ENCODE measurements around the gene HYI.
"Not testable (repeated sequence)": the region's sequence is repeated elsewhere in the genome, so short reads cannot be mapped to it uniquely, and the experiment has no call there.

HYI gene

DNA sequence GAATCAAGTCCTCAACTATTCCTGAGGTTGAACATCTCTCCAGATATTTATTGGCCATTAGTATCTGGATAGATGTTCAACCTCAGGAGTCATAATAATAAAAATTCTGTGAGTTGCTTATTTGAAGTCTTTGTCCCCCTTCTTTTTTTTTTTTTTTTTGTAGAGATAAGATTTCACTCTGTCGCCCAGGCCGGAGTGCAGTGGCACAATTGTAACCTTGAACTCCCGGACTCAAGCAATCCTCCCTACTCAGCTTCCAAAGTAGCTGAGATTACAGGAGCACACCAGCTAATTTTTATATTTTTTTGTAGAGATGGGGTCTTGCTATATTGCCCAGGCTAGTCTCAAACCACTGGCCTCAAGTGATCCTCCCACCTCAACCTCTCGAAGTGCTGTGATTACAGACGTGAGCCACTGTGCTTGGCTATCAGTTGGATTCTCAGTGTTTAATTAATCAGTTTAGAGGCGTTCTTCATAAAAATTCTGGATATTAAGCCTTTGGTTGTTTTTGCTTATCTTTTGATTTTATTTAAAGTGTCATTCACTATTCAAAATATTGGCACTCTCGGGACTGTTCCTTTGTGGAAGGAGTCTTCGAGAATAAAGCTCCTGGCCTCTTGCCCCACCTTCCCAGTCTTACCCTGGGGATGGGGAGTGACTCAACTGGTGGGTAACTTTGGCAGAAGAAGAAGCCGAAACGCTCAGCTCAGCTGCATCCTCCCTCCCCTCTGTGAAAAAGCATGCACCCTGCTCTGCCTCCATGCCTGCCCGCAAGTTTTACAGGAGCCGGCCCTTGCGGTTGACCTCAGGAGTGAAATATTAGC is 11.2 kb upstream of the HYI start:
- no peak for FAIRE-seq

DNA sequence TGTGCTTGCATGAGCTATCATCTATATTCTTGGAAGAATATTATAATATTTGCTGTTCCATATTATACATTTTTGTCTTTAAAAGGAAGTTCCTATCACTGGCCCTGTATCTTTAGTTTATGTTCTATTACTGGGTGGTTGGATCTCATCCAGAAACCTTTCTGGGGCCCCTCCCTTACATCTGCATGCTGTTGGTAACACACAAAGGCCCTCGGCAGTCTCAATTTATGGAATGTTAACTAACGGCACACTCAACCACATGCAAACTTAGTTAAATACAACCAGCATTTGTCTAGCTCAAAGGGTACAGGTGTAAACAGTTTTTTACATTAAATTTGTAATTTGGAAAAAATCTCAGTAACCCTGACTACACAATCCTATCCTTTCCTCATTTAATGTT is 9.7 kb upstream of the HYI start:
- FAIRE-seq = no peak

DNA sequence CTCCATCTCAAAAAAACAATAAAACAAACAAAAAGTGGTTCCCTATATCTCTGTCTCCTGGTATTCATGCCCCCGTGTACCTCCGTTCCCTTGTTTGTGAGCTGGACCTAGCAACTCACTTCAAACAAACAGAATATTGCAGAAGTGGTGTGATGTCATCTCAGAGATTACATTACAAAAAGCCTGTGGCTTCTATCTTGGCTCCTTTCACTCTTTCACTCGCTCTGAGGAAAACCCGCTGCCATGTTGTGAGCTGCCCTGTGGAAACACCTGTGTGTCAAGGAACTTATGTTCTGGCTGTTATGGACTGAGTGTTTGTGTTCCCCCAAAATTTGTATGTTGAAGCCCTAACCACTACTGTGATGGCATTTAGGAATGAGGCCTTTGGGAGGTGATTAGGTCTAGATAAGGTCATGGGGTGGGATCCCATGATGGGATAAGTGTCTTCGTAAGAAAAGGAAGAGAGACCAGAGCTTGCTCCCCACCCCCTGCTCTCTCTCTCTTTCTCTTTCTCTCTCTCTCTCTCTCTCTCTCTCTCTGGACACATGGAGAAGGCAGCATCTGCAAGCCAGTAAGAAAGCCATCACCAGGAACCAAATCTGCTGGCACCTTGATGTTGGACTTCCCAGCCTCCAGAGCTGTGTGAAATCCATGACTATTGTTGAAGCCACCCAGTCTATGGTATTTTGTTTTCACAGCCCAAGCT is 7.4 kb upstream of the HYI start:
- FAIRE-seq = no peak

DNA sequence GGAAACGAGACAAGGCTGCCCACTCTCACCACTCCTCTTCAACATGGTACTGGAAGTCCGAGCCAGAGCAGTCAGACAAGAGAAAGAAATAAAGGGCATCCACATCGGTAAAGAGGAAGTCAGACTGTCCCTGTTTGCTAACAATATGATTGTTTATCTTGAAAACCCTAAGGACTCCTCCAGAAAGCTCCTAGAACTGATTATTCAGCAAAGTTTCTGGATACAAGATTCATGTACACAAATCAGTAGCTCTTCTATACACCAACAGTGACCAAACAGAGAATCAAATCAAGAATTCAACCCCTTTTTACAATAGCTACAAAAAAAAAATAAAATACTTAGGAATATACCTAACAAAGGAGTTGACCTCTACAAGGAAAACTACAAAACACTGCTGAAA is 4.6 kb upstream of the HYI start:
- FAIRE-seq = not testable (repeated sequence)

GRCh38 chr1:43455213-43455889 is 1.6 kb upstream of the HYI start:
- no peak for FAIRE-seq

DNA sequence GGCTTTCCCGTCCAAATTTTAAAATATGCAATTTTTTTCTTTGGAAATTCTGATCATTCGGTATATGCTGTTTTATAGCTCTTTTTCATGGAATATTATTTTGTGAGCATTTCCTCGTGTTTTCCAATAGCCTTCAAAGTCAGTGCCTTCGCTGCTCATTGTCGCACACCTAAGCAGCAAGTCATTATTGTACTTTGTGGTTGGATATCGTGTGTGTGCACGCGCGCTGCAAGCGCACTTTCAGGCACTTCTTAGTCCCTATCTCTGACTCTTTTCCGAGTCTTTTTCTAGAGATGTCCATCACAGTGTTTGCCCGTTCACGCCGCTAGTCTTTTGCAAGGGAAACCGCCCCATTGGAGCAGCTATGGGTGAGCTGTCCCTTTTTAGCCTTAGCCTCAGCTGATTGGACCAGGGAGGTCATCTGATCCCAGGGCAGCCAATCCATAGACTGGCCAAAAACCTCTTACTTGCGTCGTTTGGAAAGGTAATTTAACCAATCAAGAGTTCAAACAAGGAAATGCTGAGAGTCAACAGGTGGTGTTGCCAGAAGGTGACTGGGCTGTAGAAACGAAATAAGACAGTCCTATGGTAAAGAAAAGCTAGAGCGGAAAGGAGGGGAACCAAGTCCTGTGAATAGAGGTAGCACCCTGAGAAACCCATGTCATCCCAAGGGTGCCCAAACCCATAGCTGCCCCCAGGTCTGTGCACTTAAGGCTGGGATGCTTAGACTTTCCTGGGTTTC is 710 bp upstream of the HYI start:
- FAIRE-seq = peak; percentile 84

DNA sequence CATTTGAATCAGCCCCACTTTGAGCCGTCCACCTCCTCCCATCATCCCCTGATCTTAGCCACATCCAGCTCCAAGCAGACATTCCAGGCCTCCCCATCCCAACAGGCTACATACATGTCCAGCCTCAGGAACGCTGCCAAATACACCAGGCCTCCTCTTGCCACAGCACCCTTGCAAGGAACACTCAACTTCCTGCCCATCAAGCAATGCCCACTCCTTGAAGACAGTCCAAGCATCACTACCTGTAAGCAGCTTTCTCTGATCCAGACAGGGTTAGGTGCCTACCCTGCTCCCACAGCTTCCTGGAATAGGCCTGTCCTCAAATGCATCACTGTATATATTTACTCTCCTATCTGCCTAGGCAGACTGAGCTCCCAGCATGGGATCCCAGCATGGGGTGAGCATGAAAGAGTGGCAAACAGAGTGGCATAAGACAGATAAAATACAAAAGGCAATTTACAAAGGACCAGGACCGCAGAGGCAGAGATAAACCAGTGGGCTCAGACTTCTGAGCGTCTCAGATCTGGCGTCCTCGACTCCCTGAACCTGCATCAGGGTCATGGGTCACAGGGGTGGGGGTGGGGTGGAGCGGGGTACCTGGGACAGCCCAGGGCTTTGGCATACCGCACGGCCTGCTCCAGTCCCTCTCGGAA is 816 bp downstream of the HYI start:
- FAIRE-seq = no peak

DNA sequence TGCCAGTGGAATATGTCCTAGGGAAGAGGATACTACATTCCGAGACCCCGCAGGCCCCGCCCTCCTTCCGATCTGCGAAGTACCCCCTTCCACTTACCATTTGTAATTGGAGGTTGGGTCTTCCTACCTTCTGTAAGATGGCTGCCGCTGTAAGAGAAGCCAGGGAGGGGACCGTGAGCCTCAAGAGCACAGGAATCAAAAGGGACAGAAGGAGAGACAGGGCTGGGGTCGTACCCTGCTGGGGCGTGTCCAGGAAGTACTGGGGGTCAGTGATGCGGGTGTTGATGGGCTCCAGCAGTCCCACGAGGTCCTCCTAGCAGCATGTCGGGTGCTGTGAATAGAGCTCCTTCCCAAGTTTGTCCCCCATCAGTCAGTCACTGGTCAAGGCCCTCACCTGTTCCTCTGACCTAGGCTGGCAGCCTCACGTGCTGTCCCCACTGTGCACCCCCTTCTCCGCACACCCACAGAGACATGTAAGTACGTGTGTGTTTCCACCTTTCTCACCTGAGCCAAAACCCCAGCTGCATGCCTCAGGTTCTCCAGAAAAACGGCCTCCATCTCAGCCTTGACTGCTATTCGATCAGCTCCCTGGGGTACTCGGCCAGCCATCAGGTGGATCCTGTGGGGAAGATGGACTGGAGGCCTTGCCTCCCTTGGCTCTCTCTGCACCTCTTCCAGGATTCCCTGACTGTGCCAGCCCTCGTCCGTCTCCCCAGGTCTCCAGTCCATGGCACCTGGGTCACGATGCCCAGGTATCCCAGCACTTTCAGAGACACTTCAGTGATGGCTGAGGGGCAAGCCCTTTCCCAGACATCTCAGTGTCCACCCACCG is 1.8 kb downstream of the HYI start:
- FAIRE-seq = no peak

GRCh38 chr1:43451157-43451591 is 2.6 kb downstream of the HYI start:
- FAIRE-seq = no peak

GRCh38 chr1:43450251-43450941 is 3.3 kb downstream of the HYI start:
- no peak for FAIRE-seq

- no peak for FAIRE-seq
Measured at GRCh38 chr1:43449708-43450069, 4.0 kb downstream of the HYI start.

DNA sequence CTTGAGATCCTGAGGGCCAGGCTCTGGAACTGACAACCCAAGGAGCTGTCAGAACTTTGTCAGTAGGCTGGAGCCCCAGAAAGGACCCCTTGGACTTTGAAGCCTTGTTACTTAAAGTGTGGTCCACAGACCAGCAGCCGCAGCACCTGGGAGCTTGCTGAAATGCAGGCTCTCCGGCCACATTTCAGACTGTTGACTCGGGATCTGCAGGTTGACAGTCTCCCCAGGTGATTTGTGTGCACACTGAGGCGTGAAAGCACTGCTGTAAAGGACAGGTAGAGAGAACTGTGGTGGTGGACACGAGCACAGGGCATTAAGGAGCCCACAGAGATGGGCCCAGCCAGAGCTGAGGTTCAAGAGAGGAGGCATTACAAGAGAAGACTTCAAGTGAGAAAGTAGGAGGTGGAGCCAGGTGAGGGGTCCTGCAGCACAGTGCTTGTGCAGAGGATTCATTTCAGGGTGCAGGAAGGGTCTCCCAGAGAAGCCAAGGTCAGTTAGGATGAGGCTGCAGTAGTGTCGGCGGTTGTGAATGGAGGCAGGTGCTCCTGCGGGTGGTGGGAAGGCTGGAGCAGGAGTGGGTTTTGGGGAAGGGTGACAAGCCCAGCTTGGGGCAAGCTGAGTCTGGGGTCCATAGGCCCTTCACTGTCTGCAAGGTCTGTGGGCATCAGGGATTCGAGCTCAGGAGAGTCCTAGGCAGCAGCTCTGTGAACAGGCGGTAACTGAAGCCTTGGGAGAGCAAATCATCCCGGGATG is 4.6 kb downstream of the HYI start:
- FAIRE-seq = no peak

DNA sequence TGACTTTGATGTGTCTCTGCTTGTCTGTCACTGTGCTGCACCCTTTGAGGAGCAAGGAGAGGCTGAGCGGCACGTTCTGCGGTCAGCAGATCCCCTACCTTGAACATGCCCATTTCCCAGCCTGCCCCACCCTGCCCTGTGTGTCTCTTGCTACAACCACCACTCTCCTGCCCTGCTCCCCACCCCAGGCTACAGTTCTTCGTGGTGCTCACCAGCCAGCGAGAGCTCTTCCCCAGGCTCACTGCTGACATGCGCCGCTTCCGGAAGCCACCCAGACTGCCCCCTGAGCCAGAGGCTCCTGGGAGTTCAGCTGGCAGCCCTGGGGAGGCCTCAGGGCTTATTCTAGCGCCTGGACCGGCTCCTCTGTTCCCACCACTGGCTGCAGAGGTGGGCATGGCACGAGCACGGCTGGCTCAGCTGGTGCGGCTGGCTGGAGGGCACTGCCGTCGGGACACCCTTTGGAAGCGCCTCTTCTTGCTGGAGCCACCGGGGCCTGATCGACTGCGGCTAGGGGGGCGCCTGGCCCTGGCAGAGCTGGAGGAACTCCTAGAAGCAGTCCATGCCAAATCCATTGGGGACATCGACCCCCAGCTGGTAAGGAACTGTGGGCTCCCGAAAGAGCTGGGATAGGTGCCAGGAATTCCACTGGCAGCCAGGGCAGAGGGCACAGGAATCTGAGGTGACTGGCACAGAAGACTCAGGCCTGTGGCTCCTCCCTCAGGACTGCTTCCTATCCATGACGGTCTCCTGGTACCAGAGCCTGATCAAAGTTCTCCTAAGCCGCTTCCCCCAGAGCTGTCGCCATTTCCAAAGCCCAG is 5.6 kb downstream of the HYI start:
- FAIRE-seq = no peak

GRCh38 chr1:43446881-43447835 is 6.6 kb downstream of the HYI start:
- no peak for FAIRE-seq

GRCh38 chr1:43446388-43446740 is 7.4 kb downstream of the HYI start:
- FAIRE-seq = no peak

- no peak for FAIRE-seq
Measured at GRCh38 chr1:43445606-43446387, 7.9 kb downstream of the HYI start.

DNA sequence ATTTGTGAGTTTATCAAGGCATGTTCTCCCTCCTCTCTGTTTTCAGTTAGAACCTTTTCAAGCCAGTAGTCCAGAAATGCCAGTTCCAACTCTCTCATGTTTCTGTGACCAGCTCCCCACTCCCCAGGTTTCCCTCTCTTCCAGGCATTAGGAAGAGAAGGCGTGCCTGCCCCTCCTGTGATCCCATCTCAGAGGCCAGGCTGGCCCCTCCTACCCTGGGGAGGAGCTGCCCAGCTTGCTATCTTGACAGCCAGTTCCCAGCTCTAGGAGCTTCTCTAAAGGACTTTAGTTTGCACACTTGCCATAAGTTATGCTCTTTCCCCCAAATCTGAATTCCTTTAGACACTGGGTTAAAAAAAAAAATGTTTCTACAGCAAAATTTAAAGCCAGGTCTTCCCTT is 8.9 kb downstream of the HYI start:
- FAIRE-seq = no peak

All from endometrium (tissue), 2 donors.